ENCODE results near the gene NMNAT2. TPM values are rescaled to one million over a fixed set of nuclear protein-coding genes. Genes with fewer than 3 reads are reported as not detected.
A peak's percentile ranks its signal among the peaks of the same experiment; 100 is the strongest.
"Not testable (repeated sequence)": the region's sequence is repeated elsewhere in the genome, so short reads cannot be mapped to it uniquely, and the experiment has no call there.

NMNAT2 gene
- total RNA-seq, 1 donor from 2014 or later = 0.20 TPM

DNA sequence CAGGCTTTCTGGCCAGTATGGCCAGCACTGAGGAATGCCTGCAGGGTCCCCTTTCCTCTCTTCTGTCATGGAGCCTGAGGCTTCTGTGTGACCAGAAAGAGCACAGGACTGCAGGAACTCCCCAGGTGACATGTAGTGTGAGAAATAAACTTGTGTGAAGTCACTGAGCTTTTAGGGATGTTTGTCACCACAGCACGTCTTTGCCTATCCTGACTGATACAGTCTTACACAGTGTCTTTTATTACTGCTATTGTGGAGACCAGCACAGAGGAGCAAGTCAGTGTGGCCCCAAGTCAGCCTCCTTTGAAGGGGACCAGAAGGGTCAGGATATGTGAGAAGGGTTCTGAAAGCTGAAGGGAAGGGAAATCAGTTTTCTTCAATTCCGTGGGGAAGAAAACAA lies 129.6 kb downstream of the NMNAT2 start:
- no peak for DNase-seq (ENCODE audit: low read depth in 2 of 2)

DNA sequence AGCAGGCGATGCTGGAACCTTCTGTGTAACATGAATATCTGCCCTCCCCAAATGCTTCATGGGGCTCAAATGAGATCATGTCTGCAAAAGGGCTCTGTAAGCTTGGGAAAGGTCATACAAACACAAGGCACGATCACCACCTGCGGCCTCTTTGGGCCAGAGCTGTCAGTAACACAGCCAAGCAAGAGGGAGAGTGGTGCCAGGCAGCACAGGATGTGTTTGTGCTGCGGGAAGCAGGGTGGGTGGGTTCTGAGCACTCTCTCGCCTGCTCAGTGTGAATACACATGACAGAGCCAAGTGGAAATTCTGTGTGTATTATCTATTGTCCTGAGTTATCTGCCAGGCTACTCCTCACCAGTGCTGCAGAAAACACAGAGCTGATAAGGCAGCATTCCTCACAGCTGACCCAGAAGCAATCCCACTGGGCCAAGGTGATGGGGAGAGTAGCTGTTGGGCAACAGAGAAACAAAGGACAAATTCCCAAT lies 130.9 kb downstream of the NMNAT2 start:
- DNase-seq (ENCODE audit: low read depth in 2 of 2) = peak; percentile 64 to 99

DNA sequence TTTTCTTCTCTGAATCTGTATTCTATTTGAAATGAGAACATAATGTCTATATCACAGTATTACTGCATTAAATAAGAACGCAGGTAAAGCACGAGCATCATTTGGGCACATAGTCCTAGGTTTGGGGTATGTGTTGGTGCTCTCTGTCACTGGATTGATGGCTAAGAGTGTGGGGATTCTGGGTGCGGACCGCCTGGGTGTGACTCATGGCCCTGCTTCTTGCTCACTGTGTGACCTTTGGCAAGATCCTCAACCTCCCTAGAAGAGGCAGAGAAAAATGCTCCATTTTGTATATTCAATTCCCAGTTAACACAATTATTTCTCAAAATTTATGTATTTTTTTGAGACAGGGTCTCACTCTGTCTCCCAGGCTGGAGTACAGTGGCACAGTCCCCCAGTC lies 132.4 kb downstream of the NMNAT2 start:
- no peak for DNase-seq (ENCODE audit: low read depth in 2 of 2)

DNA sequence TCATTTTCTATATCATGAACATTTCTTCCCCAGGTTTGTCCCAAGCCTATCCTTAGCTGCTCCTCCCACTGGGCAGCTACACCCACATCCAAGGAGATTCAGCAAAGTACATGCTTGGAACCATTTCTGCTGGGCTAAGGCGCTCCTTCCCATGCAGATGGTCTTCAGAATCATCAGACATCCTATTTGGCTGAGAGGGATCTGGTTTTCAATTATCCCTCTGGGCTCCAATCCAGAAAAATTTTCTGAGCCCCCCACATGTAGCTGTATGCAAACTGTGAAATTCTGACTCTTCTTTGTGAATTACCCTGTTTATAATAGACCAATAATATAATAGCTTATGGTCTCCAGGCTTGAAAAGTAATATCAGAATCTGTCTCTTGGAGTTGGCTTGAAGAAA lies 132.9 kb downstream of the NMNAT2 start:
- DNase-seq (ENCODE audit: low read depth in 2 of 2) = no peak

DNA sequence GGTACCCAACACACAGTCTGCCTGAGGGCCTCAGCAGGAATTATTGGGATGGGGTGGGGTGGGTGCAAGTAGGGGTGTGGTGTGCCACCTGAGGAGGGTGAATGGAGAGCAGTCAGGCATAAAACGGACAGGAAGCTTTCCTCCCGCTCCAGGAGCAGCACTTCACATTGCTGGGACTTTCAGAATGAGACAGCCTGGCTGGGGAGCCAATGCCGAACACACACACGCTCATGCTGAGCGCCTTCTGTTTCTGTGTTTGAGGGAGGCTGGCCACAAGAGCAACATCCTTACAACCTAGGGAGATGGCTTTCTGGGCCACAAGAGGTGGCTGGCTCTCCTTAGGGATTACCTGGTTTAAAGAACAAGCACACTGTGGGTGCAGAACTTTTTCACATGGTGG lies 134.1 kb downstream of the NMNAT2 start:
- DNase-seq (ENCODE audit: low read depth in 2 of 2) = no peak

DNA sequence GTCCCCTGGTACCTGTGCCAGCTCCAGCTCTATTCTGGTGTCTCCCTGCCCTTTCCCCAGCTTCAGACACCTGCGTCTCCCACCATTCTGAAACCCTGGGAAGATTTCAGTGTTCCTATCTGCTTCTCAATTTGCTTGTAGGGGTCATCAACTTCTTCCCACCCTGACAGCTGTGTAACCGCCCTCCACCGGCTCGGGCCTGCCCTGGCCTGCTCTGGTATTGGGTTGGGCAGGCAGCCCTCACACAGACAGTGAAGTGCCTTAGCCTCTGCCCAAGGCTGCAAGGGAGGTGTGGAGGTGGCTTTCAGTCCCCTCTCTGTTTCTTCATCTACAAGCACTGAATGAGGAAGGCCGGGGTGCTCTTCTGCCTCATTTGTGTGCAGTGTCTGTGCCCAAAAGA lies 134.9 kb downstream of the NMNAT2 start:
- DNase-seq (ENCODE audit: low read depth in 2 of 2) = no peak

DNA sequence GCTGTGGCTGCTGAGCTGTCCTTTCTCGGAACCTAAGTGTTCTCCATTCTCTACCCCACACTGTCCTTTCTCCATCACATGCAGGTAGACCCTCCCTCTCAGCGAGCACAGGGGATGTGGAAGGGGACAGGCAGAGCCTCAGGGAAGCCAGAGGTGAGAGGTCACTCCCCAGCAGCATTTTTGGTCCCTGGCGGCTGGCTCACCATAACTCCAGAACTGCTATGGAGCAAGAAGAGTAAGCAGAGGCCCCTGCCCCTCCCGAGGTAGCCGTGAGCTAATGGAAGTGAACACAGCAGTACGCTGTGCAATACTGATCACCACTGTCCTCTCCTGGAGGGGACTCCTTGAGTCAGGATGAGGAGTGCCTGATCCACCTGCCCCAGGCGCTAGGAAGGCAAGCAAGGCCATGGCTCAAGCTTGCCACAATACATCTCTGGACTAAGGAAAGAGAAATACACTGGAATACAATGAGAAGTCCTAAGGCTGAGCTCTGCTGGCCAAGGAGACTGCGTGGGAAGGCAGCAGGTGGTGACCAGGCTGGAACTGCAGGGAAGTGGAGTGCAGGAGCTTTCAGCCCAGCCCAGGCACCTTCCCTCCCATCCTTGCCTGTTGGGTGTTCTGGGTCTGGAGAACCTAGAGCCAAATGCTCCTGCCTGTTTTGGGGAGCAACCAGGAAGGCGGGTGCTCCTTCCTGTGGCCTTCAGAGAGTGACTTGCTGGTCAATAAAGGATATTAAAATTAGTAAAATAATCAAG lies 135.9 kb downstream of the NMNAT2 start:
- DNase-seq (ENCODE audit: low read depth in 2 of 2) = peak in 1 of 2 donors; percentile 15

DNA sequence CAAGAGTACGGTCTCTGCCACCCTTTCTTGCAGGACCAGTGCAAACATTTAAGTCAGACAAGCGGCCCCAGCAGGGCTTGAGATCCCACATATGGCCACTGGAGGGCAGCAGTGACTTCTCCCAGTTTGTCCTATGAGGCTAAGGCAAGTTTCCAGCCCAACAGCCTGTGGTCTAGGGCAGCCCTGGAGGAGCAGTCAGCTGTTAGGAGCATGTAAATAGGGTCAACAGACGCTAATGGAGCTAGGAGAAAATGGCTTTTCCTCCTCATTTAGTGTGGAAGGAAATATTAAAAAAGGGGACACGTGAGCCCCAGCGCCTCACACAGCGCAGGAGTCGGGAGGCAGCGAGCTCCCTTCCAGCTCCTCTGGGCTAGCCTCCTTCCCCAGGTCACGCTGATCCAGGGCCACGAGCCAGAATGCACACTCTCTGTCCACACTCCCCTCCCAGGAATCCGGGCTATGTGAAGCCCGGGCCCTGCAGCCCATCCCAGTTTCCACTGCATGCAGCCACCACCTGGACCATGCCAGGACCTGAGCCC lies 136.6 kb downstream of the NMNAT2 start:
- peak; percentile 93 to 95 for DNase-seq (ENCODE audit: low read depth in 2 of 2)

DNA sequence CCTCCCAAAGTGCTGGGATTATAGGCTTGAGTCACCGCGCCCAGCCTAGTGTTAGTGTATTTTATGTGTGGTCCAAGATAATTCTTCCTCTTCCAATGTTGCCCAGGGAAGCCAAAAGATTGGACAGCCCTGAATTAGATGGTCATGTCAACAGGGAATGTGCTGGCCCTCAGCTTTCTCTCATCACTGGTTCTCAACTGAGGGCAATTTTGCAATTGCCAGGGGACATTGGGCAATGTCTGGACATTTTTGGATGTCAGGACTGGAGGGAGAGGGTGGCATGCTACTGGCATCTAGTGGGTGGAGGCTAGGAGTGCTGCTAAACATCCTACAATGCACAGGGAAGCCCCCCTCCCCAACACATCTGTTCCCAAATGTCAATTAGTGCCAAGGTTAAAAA lies 137.1 kb downstream of the NMNAT2 start:
- peak; percentile 29 to 48 for DNase-seq (ENCODE audit: low read depth in 2 of 2)

DNA sequence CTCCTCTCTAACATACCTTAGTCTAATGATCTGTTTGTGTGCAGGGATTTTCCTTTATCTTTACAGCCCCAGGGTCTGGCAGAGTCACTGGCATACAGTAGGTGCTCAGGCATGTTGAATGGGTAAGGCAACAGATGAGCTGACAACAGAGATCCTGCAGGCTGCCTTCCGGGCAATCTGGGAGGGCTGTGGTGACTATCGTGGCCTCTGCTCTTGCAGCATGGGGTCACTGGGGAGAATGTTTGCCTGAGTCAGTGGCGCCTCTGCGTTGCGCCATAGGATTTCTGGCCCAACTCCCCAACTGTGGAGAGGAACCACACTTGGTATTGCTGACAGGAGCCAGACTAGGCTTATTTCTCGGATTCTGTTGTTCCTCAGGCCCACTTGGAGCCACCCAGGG lies 138.3 kb downstream of the NMNAT2 start:
- no peak for DNase-seq (ENCODE audit: low read depth in 2 of 2)

DNA sequence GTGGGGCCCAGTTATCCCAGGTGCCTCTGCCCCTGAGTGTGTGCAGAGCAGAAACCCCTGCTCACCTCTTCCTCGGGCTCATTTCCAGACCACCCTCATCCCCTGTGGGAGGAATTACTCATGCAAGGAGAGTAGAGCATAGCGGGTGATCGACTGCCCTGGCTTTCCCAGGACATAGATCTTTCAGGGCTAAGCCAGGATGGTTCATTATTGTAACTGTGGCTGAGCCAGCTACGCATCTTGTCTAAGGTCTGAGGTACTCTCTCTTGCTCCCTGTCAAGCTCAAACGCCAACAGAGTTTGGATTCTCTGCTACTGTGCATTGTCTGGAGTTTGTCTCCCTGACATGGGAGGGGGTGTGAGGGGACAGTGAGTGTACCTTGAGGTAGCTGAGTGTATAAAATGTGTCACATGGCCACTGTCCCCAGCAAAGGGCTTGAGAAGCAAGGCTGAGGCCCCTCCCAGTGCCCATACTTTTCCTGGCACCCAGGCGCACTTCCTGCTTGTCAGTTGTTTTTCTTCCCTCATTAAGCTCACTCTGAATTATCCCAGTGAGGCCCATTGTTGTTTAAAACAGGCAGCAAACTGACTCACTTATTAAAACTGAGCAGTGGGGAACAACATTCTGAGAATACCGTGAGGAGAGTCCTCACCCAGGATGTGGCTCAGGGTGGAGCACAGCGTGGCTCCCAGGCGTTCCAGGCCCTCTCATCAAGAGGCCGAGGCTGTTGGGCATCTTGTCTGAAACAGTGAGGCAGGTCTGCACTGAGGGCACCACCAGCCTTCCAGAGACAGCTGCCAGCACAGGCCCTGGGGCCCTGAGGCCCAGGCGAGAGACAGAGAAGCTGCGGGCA lies 139.2 kb downstream of the NMNAT2 start:
- peak; percentile 40 to 79 for DNase-seq (ENCODE audit: low read depth in 2 of 2)

DNA sequence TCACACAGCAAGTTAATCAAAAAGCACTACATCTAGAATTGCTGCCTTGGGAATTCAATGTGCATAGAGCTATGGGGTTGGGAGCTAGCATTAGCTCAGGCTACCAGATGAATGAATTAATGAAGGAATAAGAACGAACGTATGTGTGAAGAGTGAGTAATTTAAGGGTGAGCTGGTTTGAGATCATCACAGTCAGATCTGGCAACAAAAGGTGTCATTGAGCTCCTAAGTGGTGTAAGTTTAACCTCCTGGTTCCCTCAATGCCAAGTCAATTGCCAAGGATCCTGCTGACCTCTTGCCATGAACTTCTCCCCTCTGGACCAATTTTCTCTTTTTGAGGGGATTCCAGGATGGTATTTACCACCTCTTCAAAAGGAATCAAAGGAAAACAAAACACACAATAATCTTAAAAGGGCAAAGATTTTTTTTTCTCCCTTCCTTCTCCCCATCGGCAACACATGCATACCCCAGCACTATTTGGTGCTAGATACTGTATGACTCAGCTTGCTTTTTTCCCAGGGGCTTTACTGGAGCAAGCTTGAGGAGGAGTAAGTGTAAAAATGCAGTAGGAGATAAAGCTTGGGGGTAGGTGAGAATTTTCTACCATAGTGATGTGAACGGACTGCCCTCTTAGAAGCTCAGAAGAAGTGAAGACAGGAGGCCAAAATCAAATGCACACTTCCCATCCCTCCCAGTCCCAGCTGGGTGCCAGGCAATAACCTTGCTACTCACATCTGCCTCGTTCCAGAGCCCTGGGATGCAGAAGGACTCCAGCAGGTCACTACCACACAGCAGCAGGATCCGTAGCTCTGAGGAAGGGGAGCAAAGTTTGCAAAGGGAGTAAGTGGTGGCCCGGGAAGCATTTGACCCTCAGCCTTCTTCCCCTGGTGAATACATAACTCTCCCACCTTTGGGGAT lies 140.1 kb downstream of the NMNAT2 start:
- peak in 1 of 2 donors; percentile 28 for DNase-seq (ENCODE audit: low read depth in 2 of 2)

DNA sequence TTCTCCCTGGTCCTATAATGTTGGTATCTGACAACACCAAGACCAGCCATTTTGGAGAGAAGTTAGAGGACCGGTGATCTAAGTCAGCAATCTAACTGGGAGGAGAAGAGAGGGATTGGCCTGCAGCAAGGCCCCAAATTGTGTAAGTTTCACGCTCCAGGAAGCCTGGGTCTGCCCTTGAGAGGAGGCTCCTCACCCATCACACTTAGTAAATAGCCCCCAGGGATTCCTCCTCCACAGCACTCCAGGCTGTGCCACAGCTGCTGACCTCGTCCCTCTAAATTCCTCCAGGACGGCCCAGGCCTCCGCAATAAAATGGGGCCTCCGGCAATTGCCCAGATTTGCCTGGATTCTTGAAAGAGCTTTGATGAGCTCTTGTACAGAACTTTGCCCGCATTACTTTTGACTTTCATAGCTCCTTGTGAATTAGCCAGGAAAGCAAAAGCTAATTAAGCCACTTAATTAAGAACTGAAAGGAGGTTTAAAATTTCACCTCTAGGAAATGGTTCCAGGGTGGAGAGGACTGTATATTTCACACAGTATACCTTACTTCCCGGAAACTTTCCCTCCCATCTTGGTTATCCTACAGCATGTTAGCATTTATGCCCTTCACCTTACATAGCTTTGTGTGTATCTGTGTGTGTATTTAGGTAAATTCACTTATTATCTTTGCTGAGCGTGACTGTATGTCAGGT lies 141.6 kb downstream of the NMNAT2 start:
- no peak for DNase-seq (ENCODE audit: low read depth in 2 of 2)

DNA sequence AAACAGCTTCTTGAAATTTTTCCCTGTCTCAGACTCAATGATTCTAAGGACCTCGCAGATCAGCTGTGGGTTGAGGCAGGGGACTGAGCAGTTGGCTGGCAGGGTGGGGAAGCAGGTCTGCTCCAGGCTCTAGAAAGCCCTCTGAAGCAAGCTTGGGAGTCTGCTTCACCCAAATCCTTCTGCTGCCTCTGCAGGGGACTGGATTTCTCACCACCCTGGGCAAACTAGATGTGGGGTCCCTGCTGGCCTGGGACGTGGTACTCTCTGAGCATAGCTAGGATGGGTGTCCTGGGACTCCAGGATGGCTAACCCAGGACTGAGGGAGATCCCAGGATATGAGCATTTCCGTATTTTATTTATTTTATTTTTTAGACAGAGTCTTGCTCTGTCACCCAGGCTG lies 142.9 kb downstream of the NMNAT2 start:
- DNase-seq (ENCODE audit: low read depth in 2 of 2) = no peak

DNA sequence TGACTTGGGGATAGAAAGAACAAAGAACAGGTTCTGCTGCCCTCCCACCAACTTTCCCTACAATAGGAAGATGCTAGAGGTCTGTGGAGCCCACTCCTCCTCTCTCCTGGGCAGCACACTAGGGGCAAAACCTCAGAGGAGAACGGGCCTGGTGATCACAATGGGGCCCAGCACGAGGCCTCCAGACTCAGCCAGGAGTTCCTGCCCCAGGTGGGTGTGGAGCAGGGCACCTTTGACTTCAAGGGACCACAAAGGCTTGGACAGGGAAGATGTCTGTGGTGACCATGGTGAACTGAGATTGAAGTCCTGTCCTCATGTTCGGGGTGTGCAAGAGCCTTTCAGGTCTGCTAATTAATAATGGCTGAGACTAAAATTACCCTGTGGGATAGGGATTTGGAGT lies 143.3 kb downstream of the NMNAT2 start:
- no peak for DNase-seq (ENCODE audit: low read depth in 2 of 2)

DNA sequence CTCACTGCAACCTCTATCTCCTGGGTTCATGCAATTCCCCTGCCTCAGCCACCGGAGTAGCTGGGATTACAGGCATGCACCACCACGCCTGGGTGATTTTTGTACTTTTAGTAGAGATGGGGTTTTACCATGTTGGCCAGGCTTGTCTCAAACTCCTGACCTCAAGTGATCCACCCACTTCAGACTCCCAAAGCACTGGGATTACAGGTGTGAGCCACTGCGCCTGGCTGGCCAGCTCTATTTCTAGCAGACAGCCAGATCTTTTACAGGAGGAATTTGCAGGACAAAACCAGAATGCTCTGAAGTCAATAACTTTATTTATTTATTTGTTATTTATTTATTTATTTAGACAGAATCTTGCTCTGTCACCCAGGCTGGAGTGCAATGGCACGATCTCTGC lies 144.2 kb downstream of the NMNAT2 start:
- DNase-seq (ENCODE audit: low read depth in 2 of 2) = not testable (repeated sequence)

DNA sequence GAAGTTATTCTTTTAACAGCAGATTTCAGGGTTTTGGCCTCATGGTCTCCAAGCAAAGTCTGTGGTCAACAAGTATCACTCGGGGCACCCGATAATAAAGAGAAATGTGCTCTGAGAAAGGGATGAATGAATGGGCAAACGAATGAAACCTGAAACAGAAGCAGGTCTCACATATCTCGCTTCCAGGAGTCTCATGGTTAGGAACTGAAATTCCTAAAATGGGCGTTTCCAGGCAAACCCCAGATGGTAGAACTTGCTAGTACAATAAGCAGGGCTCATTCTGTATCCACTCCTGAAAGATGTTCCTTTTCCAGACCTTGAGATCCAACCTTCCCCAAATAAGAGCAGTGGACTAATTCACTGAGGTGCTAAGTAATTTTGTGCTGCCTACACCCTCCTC lies 144.9 kb downstream of the NMNAT2 start:
- no peak for DNase-seq (ENCODE audit: low read depth in 2 of 2)

DNA sequence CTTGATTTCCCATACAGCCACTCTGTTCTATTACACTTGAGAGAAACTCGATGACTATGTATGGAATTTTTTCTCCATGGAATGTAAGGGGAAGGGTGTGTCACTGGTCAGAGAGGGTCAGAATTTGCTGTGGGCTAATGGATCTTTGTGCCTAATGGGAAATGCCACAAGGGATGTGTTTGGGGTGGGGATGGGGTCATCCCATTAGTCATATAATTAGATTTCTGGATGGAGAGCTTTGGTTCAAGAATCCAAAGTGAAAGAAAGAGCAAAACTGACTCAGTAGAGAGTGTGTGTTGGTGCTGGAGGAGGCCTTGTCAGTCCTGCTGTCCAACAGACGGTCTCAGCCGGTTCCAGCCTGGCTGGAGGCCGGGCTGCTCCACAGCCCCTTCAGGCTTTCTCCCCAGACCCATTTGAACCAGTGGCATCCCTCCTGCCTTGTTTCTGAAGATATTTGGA lies 145.8 kb downstream of the NMNAT2 start:
- DNase-seq (ENCODE audit: low read depth in 2 of 2) = peak; percentile 57 to 77

DNA sequence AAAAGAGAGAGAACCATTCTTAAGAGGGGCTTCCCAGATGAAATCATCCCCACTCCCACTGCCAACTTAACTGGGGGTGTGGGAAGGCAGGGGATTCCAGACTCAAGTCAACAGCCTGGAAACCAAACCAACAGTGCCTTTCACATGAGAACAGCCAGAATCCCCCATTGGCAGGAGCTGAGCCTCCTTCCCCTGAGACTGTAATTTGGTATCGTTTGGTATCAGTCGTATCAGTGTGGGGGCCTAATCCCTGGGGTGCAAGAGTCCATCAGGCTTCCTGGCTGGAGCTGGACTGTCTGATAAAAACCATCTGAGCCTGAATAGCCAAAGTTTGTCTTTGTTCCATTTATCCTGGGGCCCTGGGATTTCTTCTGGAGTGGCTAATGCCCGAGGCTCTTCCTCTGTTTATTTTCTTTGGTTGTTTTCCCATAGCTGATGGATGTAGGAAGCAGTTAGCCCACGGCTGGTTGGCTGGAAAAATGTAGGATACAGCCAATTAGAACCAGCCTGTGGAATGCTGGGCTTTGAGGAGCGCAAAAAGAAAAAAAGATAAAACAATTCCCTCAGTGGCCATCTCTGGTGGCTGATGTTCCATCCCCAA lies 147.5 kb downstream of the NMNAT2 start:
- peak; percentile 86 to 92 for DNase-seq (ENCODE audit: low read depth in 2 of 2)
